K562 (cell line): ENCODE measurements around the gene B2M. TPM values are rescaled to one million over a fixed set of nuclear protein-coding genes. Genes with fewer than 3 reads are reported as not detected.
A peak's percentile ranks its signal among the peaks of the same experiment; 100 is the strongest.

ENCODE experiments used
- ATF7 ChIP-seq: fragments of 450-650 bp; IDR thresholded peaks from 2 replicates; pipeline ENCODE4 v1.7.1; 2014; ENCODE audit warnings: mild to moderate bottlenecking, moderate library complexity
- CBFA2T3 ChIP-seq: fragments of 450-650 bp; IDR thresholded peaks from 2 replicates; pipeline ENCODE4 v1.6.1; 2017
- CGGBP1 ChIP-seq: fragments of 250-450 bp; sonication (Bioruptor Pico); IDR thresholded peaks from 2 replicates; pipeline ENCODE4 v1.9.0; 2021; ENCODE audit warnings: mild to moderate bottlenecking
- CHCHD3 ChIP-seq: fragments of 250-450 bp; sonication (Bioruptor Pico); IDR thresholded peaks from 2 replicates; pipeline ENCODE4 v2.1.2; 2022; ENCODE audit warnings: mild to moderate bottlenecking
- EP400 ChIP-seq: fragments of 450-650 bp; IDR thresholded peaks from 2 replicates; pipeline ENCODE4 v1.6.1; 2017; ENCODE audit warnings: antibody characterized with exemption, mild to moderate bottlenecking, moderate library complexity
- GTF2E2 ChIP-seq: fragments of 200-800 bp; sonication (Bioruptor generic); IDR thresholded peaks from 2 replicates; pipeline ENCODE4 v1.6.1; 2016; ENCODE audit warnings: missing genetic modification characterization, missing compliant biosample characterization
- HINFP ChIP-seq: fragments of 450-650 bp; conservative IDR thresholded peaks from 2 replicates; pipeline ENCODE4 v1.6.1; 2016; ENCODE audit warnings: missing genetic modification characterization, low read depth, mild to moderate bottlenecking, control low read depth, missing compliant biosample characterization
- HMBOX1 ChIP-seq: sonication (generic); IDR thresholded peaks from 2 replicates; pipeline ENCODE4 v1.6.1; 2016
- KDM1A ChIP-seq, 2 experiments: fragments of 450-650 bp; IDR thresholded peaks; 2 replicates each; pipeline ENCODE4 v1.6.1; 2016; ENCODE audit warnings: mild to moderate bottlenecking in 2 of 2
- KLF16 ChIP-seq: IDR thresholded peaks from 2 replicates; pipeline ENCODE4 v1.6.1; 2016; ENCODE audit warnings: antibody characterized with exemption
- MEF2D ChIP-seq: conservative IDR thresholded peaks from 2 replicates; pipeline ENCODE4 v1.6.1; 2016; ENCODE audit warnings: low read depth, missing genetic modification characterization, missing compliant biosample characterization
- NBN ChIP-seq: fragments of 450-650 bp; IDR thresholded peaks from 2 replicates; pipeline ENCODE4 v1.6.1; 2016; ENCODE audit warnings: low read depth, mild to moderate bottlenecking
- POLR3A ChIP-seq: IDR thresholded peaks from 2 replicates; pipeline ENCODE4 v1.6.1; 2011; ENCODE audit warnings: borderline replicate concordance, mild to moderate bottlenecking, moderate library complexity; ENCODE audit not compliant: insufficient read length, insufficient read depth; ENCODE audit errors: extremely low read depth
- PTBP1 ChIP-seq: fragments of 200-400 bp; formaldehyde crosslinking; IDR thresholded peaks from 2 replicates; pipeline ENCODE4 v1.6.1; 2017; ENCODE audit warnings: low read depth, low read length
- SAFB2 ChIP-seq: fragments of 200-400 bp; formaldehyde crosslinking; IDR thresholded peaks from 2 replicates; pipeline ENCODE4 v1.6.1; 2018; ENCODE audit warnings: borderline replicate concordance, low read length, low read depth, moderate library complexity; ENCODE audit not compliant: severe bottlenecking
- SP1 ChIP-seq: sonication (generic); formaldehyde crosslinking; IDR thresholded peaks from 2 replicates; pipeline ENCODE4 v1.8.1; 2022; ENCODE audit warnings: mild to moderate bottlenecking, missing genetic modification reagents
- TBL1XR1 ChIP-seq, 2 experiments: IDR thresholded peaks; 2 replicates each; pipeline ENCODE4 v1.6.1; 2012; ENCODE audit warnings: improper control_type of control experiment in 2 of 2, low read length in 2 of 2, mild to moderate bottlenecking in 1 of 2
- TBP ChIP-seq: optimal IDR thresholded peaks from 2 replicates; pipeline ENCODE3; 2011; ENCODE audit warnings: low read depth, low read length, improper control_type of control experiment
- TEAD2 ChIP-seq: fragments of 450-650 bp; IDR thresholded peaks from 2 replicates; pipeline ENCODE4 v1.6.1; 2016; ENCODE audit warnings: missing genetic modification characterization, control low read depth, missing compliant biosample characterization
- TFAP4 ChIP-seq: sonication (generic); formaldehyde crosslinking; IDR thresholded peaks from 2 replicates; pipeline ENCODE4 v1.8.0; 2022; ENCODE audit warnings: missing genetic modification reagents, mild to moderate bottlenecking, moderate library complexity, borderline replicate concordance
- ZBTB9 ChIP-seq: fragments of 450-650 bp; formaldehyde crosslinking; IDR thresholded peaks from 2 replicates; pipeline ENCODE4 v1.4.0; 2020; ENCODE audit warnings: mild to moderate bottlenecking, moderate library complexity
- ZC3H4 ChIP-seq: sonication (generic); formaldehyde crosslinking; IDR thresholded peaks from 2 replicates; pipeline ENCODE4 v1.9.0; 2021; ENCODE audit warnings: missing genetic modification reagents, borderline replicate concordance
- ZFPM2 ChIP-seq: fragments of 250-450 bp; sonication (Bioruptor Pico); IDR thresholded peaks from 2 replicates; pipeline ENCODE4 v1.5.1; 2022; ENCODE audit warnings: mild to moderate bottlenecking
- ZNF253 ChIP-seq: fragments of 250-450 bp; sonication (Bioruptor Pico); conservative IDR thresholded peaks from 2 replicates; pipeline ENCODE4 v1.6.1; 2021; ENCODE audit warnings: mild to moderate bottlenecking
- polyA plus RNA-seq, 8 experiments: library from polyadenylated mRNA; depleted of rRNA in 4 of 8; stranded (reverse) in 5 of 8; unstranded in 3 of 8; fragments of >200 nt; fragmentation: Nextera tagmentation in 2 of 8; fragmentation: Illumina TruSeq in 1 of 8; extraction: Ambion mirVana in 2 of 8; extraction: Trizol in 1 of 8; gene quantifications; 2 replicates each; pipeline versions ENCODE4 v1.2.1 to v1.2.3, GENCODE V29; 2011 to 2014; ENCODE audit warnings: inconsistent platforms in 1 of 8, missing spikeins in 1 of 8
- total RNA-seq, 7 experiments: library from RNA; depleted of rRNA in 6 of 7; stranded (reverse); fragments of >200 nt in 6 of 7; fragmentation: Illumina TruSeq in 2 of 7; extraction: Trizol in 2 of 7; gene quantifications; 2 replicates each; pipeline versions ENCODE4 v1.2.1 to v1.2.3, GENCODE V29; 2011 to 2021; ENCODE audit warnings: low replicate concordance in 1 of 7

B2M gene
- total and polyA plus RNA-seq, 9 of the 15 experiments (the other 6 are each of a cell fraction or from before 2014, with no cell fraction given) = 460 to 3,138 (median 1,032) TPM

- TF ChIP-seq ZBTB9 (CRISPR knock-in tag) = peak; percentile 91
- peak; percentile 99 for TF ChIP-seq GTF2E2 (tag)
- TF ChIP-seq EP400 = peak; percentile 56
- TF ChIP-seq ZNF253 (CRISPR knock-in tag) = peak; percentile 93
- TF ChIP-seq CHCHD3 (CRISPR knock-in tag) = peak; percentile 93
- no peak for TF ChIP-seq SP1
- peak; percentile 97 for TF ChIP-seq HMBOX1
- peak; percentile 22; the same call in 1 of the 2 replicates for TF ChIP-seq CBFA2T3
- peak in 1 of 2 experiments; percentile 26; a peak in 1 of 4 replicates for TF ChIP-seq TBL1XR1 (IDR thresholded peaks at IDR 0.05; ENCODE audit: low read length in 2 of 2)
- TF ChIP-seq KLF16 = no peak
- peak; percentile 75 for TF ChIP-seq ATF7
- TF ChIP-seq MEF2D (tag) = no peak
- TF ChIP-seq NBN = peak; percentile 70; the same call in 1 of the 2 replicates
- TF ChIP-seq ZFPM2 (CRISPR knock-in tag) = peak; percentile 87; the same call in 1 of the 2 replicates
- TF ChIP-seq SAFB2 = no peak
- TF ChIP-seq CGGBP1 = peak; percentile 95
- TF ChIP-seq TFAP4 (CRISPR knock-in tag) = no peak
- no peak for TF ChIP-seq KDM1A (IDR thresholded peaks at IDR 0.05)
- no peak for TF ChIP-seq PTBP1
- TF ChIP-seq TEAD2 (tag) = no peak
- peak; percentile 79 for TF ChIP-seq TBP
- no peak for TF ChIP-seq HINFP (tag)
- no peak for TF ChIP-seq POLR3A
- TF ChIP-seq ZC3H4 (CRISPR knock-in tag) = no peak
Measured at GRCh38 chr15:44726568-44727484, 15.5 kb downstream of the B2M start (continued).
